Smooth muscle cell of the brain vasculature (primary cell): ENCODE measurements around the gene KCTD17.

Source experiments
- DNase-seq: peaks from one replicate; pipeline ENCODE4 v3.0.0-alpha.2; 2012; ENCODE audit warnings: low read depth, low spot score

The KCTD17 gene

GRCh38 chr22:37043209-37043827 lies 8.2 kb upstream of the KCTD17 start:
- DNase-seq: no peak

- DNase-seq: no peak
These were observed 7.6 kb upstream of the KCTD17 start for GRCh38 chr22:37043828-37044538.

GRCh38 chr22:37044634-37045625 lies 6.6 kb upstream of the KCTD17 start:
- DNase-seq: no peak

DNA sequence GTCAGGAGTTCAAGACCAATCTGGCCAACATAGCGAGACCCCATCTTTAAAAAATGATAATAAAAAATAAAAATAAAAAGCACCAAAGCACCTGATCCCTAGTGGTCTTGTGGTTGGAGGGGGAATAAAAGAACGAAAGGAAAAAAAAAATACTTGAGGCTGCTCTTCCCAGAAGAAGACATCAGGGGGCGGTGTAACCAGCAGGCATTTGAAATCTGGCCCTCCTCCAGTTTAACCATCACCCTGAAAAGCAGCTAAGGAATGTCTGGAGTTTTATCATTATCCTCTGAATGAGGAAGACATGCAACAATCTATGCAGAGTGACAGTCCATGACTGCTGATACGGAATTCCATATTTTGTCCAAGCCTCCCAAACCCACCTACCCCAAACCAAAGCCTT lies 5.6 kb upstream of the KCTD17 start:
- DNase-seq: no peak

DNA sequence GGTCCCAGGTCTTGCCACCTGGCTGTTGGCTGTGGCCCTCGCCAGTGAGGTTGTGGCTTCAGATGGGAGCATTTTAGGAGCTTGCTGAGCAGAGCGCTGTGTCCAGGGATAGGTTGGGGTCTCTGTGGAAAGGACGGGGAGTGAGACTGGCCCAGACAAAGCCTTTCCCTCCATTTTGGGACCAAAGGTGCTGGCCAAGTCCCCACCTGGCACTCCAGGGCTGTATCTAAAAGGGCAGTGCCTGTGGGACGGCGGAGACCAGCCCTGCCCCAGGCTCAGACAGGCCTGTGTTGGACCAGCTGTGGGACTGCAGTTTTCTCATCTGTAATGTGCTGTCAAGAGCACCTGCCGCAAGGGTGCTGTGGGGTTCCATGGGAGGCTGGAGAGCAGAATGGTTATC lies 5.0 kb upstream of the KCTD17 start:
- DNase-seq: no peak

DNA sequence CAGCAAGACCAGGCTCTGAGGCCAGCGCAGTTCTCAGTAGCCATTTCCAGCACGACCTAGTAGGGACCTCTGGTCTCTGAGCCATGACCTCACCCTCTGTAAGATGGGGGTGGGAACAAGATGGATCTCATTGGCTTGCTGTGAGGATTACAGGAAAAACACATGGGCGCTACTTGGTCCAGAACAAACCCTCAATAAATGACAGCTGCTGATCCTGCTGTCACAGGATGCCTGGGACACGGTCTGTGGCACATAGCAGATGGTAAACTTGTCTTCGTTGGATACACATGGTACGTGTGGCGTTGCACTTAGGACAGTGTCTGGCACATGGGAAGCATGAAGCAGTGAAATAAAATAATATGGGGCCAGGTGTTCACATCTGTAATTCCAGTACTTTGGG lies 4.5 kb upstream of the KCTD17 start:
- DNase-seq: no peak

DNA sequence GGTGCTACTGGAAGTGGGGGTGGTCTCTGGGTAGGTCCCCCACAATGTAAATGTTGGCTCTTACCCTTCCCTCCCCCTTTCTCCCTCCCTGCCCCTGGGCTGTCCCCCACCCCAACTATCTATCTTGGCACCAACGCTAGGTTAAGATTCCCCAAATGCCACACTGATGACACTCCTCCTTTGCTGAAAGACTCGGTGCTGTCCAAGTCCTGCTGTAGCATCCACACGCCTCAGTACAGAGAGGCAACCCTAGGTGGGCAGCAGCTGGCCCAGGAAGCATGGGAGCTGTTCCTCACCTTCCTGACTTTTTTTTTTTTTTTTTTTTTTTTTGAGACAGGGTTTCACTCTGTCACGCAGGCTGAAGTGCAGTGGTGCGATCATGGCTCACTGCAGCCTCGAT lies 3.4 kb upstream of the KCTD17 start:
- no peak for DNase-seq

DNA sequence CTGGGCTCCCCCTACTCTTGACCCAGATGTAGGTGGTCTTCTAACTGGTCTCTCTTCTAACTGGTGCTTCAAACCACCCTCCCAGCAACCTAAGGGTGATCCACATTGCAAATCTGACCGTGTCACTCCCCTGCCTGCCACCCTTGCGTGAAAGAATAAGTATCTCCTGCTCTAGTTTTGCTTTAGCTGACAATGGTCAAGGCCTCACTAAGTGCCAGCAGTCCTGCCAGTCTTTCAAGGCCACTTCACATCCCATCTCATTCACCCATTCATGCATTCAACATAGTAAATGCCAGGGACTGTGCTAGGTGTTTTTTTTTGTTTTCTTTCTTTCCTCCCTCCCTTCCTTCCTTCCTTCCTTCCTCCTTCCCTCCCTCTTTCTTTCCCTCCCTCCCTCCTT lies 2.3 kb upstream of the KCTD17 start:
- no peak for DNase-seq

DNA sequence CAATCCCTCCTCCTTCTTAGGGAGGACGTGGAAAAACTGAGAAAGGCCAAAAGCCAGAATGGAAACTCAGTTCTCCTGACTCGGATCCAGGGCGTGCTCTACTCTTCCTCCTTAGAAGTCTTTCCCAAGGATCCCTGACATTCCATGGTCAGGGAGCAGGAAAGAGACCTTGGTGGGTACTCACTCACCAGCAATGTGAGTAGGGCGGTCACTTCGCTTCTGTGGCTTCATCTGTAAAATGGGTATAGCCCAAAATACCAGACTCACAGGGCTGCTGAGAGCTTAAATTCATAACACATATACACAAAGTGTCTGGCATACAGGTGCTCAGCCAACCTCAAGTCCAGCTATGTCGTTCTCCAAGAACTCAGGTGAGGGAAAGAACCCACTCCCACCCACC lies 629 bp upstream of the KCTD17 start:
- no peak for DNase-seq

DNA sequence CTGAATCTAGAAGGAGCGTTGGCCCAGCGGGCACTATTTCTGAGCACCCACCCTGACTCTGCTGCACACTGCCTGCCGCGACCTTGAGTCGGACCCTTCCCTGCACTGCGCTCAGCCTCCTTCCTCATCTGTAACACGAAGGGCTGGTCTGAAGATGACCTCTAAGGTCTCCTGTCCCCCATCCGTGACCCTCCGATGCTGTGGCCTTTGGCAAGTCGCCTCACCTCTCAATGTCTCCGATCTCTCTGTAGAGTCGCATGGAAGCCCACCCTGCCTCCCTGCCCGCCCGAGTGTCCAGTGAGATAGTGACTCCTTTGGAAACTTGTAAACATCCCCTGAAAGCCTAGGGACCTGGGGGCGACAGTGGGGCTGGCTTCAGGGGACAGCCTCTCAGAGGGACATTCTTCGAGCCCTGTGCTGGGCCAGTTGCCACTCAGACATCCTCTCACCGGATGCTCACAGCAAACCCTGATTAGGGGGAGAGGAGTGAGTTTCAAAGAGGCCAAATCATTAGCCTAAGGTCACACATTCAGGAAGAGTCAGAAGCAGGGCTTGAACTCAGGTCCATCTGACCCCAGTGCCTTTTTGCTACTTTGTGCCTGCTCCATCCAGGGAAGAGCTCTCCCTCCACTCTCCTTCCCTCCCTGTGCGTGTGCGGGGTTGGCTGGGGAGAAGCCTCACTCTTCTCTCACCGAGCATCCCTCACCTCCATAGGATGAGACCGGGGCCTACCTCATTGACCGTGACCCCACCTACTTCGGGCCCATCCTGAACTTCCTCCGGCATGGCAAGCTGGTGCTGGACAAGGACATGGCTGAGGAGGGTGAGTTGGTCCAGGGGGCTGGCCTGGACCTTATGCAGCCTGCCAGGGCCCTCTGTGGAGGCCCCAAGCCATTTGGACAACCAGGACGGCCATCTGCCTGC lies 1.1 kb downstream of the KCTD17 start:
- no peak for DNase-seq

DNA sequence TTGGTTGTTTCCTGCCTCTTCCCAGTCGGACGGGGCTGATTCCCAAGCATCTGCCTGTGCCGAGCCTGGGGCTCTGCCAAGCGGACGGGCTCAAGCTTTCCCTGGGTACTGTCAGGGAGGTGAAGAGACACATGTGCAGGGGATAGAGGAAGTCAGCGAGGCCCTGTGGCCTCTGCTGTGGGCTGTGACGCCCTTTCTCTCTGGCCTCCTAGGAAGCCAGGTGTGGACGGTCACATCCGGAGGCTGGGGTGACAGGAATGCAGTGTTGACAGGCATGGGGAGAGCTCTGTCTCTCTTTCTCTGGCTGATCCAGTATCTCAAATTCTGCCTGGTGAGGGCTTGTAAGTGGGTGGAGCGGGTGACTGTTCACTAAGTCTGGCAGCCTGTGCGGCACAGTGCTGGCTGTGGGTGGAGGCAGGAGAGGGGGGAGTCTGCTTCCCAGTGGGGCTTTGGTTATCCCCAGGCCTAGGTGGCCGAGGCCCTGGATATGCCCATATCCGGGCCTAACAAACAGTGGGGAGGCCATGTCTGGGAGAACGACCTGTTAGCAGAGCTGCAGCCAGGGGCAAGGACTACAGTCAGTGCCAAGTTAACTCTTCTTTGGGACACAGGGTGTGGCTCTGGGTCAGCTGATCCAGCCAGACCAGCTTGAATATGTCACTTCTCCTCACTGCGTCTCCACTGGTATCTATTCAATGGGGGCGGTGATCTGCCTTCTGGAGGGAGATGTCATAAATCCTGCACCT lies 1.9 kb downstream of the KCTD17 start:
- no peak for DNase-seq

- DNase-seq: no peak
These were observed 2.5 kb downstream of the KCTD17 start for GRCh38 chr22:37054056-37054395.

GRCh38 chr22:37054600-37055365 lies 3.2 kb downstream of the KCTD17 start:
- no peak for DNase-seq

DNA sequence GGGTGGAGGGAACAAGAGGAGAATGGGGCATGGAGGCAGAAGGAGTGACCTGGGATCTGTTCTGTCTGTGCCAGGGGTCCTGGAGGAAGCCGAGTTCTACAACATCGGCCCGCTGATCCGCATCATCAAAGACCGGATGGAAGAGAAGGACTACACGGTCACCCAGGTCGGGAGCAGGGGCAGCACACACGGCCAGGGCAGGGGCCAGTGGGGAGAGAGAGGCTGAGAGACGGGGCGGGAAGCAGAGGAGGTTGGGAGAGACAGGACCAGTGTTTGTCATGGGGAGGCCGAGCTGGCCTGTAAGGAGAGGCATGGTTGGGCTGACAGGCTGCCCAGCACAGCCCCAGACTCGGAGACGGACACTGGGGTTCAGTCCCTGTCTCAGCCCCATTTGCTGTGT lies 4.7 kb downstream of the KCTD17 start:
- DNase-seq: no peak

GRCh38 chr22:37057226-37057625 lies 5.7 kb downstream of the KCTD17 start:
- no peak for DNase-seq

GRCh38 chr22:37057796-37058510 lies 6.4 kb downstream of the KCTD17 start:
- DNase-seq: no peak

- DNase-seq: no peak
These were observed 7.6 kb downstream of the KCTD17 start for GRCh38 chr22:37058917-37059701.

DNA sequence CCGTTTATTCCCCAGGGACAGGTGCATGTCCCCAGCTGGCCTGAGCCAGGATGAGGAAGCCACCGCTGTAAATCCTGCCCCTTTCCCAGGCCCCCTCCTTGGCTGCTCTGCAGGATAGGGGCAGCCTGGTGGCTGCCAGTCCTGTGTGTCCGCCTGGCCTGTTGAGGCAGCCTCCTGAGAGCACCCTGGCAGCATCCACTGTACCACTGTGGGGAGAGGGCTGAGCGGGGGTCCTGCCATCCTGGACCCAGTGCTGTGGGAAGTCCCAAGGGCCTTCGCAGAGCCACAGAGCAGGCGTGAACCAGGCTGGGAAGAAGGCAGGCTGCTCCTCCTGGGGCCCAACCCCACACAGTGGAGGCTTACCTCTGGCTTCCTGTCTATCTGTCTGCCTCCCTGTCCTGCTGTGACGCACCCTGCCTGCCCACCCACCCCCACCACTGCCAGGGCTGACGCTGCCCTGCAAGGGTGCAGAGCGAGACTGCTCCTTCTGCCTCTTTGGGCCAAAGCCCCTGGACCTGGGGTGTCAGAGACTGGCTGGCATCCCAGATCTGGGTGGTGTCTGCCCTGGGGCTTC lies 8.4 kb downstream of the KCTD17 start:
- DNase-seq: no peak
